Adrenal gland (tissue), 12 donors: ENCODE measurements around the gene OLFM3. TPM values are rescaled to one million over a fixed set of nuclear protein-coding genes. Genes with fewer than 3 reads are reported as not detected.

ENCODE experiments used
- DNase-seq, 7 donors: peaks; one replicate each; pipeline ENCODE4 v3.0.0-alpha.2; 2019 to 2020
- H3K27ac ChIP-seq, 5 donors: fragments of 200-600 bp; sonication (generic) in 4 of 5; 1 replicate in 3 of 5; 2 replicates in 2 of 5; pipeline versions ENCODE4 v1.5.1 to v1.8.0; 2016 to 2020; ENCODE audit warnings: mild to moderate bottlenecking in 1 of 5
- H3K27me3 ChIP-seq: fragments of 200-600 bp; 2 replicates; pipeline ENCODE4 v1.8.0; 2021
- H3K36me3 ChIP-seq, 2 donors: fragments of 200-600 bp; replicated peaks in 1 of 2; 1 replicate in 1 of 2; 2 replicates in 1 of 2; pipeline versions ENCODE4 v1.5.1 to v1.8.0; 2018 to 2022
- H3K4me1 ChIP-seq, 2 donors: fragments of 200-600 bp; replicated peaks in 1 of 2; 1 replicate in 1 of 2; 2 replicates in 1 of 2; pipeline versions ENCODE4 v1.5.1 to v1.8.0; 2018 to 2021
- H3K4me3 ChIP-seq, 4 donors: fragments of 200-600 bp; sonication (generic) in 3 of 4; one replicate each; pipeline ENCODE4 v1.5.1; 2016 to 2018
- H3K9me3 ChIP-seq, 3 donors: fragments of 200-600 bp; sonication (generic) in 1 of 3; replicated peaks in 1 of 3; 1 replicate in 2 of 3; 2 replicates in 1 of 3; pipeline versions ENCODE4 v1.5.1 to v1.8.0; 2016 to 2021
- POLR2A ChIP-seq, 2 donors: fragments of 450-650 bp; IDR thresholded peaks; one replicate each; pipeline ENCODE4 v1.6.1; 2017; ENCODE audit warnings: antibody characterized with exemption in 2 of 2, mild to moderate bottlenecking in 2 of 2, moderate library complexity in 1 of 2
- WGBS, 4 donors: extraction: QIAGEN DNeasy Blood & Tissue Kit in 2 of 4; methylation state at CpG; one replicate each; pipeline versions ENCODE4 v1.1.5 to v1.1.7; 2013 to 2017; 5-methylcytosine and 5-hydroxymethylcytosine counted together
- intact Hi-C, 2 donors: fragments of 100-400 bp; cut with DNase I; formaldehyde crosslinking; loops; one replicate each; pipeline versions ENCODE4 v1.14.1 to v1.15.0; 2022 to 2023
- polyA plus RNA-seq, 3 donors: library from polyadenylated mRNA; stranded (reverse); fragments of 200-250 nt in 2 of 3; fragments of 350-450 nt in 1 of 3; fragmentation: Illumina TruSeq in 1 of 3; extraction: RNeasy Lipid Tissue Mini Kit (QIAGEN cat#74804) in 1 of 3; gene quantifications; one replicate each; pipeline ENCODE4 v1.2.3, GENCODE V29; 2013 to 2014
- small RNA-seq, 2 donors: library from RNA; depleted of rRNA; stranded (forward); fragments of <200 nt; gene quantifications; one replicate each; pipeline ENCODE3, GENCODE V24; 2016
- total RNA-seq, 9 donors: library from RNA; depleted of rRNA in 4 of 9; stranded (reverse); fragments of >200 nt in 4 of 9; fragments of 120-200 nt in 1 of 9; fragmentation: NEBNext Ultra II Directional in 1 of 9; extraction: Animal tissue kit (Norgen Biotek cat#: 25700) in 1 of 9; gene quantifications; one replicate each; pipeline versions ENCODE4 v1.1.0 to v1.2.4, GENCODE V29; 2013 to 2023
- TF ChIP-seq, protein P1 (sequence below), 6 experiments: fragments of 450-650 bp in 4 of 6; fragments of 200-600 bp in 2 of 6; sonication (generic) in 1 of 6; IDR thresholded peaks; 1 replicate in 5 of 6; 2 replicates in 1 of 6; pipeline versions ENCODE4 v1.5.1 to v1.8.0; 2016 to 2021; ENCODE audit warnings: antibody characterized with exemption in 6 of 6, mild to moderate bottlenecking in 2 of 6, moderate library complexity in 1 of 6
- donor health status: healthy with polysubstance abuse.
- donor health status: Bipolar disorder and iron deficiency.
- donor health status: DM: yes; HTN: yes; CAD: no.
- donor health status: DM: no; HTN: no; CAD: no.
- donor health status: DM: no; HTN: no; CAD: no.
- donor health status: DM: yes; HTN: yes; CAD: no.

Gene OLFM3
- total and polyA plus RNA-seq, 12 donors, result 0.07 to 1.5 (median 0.26) TPM; not detected in 6

DNA sequence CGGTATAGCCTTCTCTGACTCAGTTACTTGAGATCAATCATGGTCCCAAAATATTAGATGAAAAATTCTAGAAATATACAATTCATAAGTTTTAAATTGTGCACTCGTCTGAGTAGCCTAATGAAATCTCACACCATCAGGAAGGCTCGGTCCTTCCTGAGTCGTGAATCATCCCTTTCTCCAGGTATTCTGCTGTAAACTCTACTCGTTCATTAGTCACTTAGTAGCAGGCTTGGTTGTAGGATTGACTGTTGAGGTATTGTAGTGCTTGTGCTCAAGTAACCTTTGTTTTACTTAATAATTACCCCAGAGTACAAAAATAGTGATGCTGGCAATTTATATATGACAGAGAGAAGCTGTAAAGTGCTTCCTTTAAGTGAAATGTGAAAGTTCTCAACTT, 238.7 kb downstream of the OLFM3 start:
- Histone ChIP-seq H3K4me1 (no peaks in the 10 kb centered on the region), H3K36me3 (no peaks in the 10 kb centered on the region), H3K9me3 (no peaks in the 10 kb centered on the region), H3K4me3 (no peak overlapping the region), H3K27ac (no peak overlapping the region), H3K27me3 (no peaks in the 10 kb centered on the region)
- DNase-seq, result no peak
- intact Hi-C loops, result no loop called here
- 47 to 79% (median 76%) methylated on average over 5 of the region's 5 CpGs for WGBS, 4 donors
- TF ChIP-seq, protein P1, sequence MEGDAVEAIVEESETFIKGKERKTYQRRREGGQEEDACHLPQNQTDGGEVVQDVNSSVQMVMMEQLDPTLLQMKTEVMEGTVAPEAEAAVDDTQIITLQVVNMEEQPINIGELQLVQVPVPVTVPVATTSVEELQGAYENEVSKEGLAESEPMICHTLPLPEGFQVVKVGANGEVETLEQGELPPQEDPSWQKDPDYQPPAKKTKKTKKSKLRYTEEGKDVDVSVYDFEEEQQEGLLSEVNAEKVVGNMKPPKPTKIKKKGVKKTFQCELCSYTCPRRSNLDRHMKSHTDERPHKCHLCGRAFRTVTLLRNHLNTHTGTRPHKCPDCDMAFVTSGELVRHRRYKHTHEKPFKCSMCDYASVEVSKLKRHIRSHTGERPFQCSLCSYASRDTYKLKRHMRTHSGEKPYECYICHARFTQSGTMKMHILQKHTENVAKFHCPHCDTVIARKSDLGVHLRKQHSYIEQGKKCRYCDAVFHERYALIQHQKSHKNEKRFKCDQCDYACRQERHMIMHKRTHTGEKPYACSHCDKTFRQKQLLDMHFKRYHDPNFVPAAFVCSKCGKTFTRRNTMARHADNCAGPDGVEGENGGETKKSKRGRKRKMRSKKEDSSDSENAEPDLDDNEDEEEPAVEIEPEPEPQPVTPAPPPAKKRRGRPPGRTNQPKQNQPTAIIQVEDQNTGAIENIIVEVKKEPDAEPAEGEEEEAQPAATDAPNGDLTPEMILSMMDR (IDR thresholded peaks at IDR 0.05), result no peak
- TF ChIP-seq POLR2A (IDR thresholded peaks at IDR 0.05), result no peak

DNA sequence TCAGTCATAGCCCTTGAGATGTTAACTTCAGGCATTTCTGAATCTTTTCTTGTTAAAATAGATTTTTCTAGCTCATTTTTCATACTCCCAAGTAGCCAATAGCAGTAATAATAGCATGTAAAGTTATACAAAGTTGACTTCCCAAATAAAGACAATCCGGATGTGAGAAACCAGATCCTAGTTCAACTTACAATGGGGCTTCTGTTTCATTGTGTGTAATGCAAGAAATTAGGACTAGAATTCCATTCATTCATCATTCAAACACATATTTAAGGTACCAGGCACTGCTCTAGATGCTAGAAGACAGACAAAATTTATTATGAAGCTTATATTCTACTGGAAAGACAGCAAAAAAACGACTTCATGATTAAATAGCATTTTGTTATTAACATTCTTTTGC, 240.3 kb downstream of the OLFM3 start:
- Histone ChIP-seq H3K4me1 (no peaks in the 10 kb centered on the region), H3K36me3 (no peaks in the 10 kb centered on the region), H3K9me3 (no peaks in the 10 kb centered on the region), H3K4me3 (no peak overlapping the region), H3K27me3 (no peaks in the 10 kb centered on the region), H3K27ac (no peak overlapping the region)
- WGBS, 4 donors, result 59 to 70% (median 63%) methylated on average over 2 of the region's 2 CpGs
- no peak for DNase-seq
- intact Hi-C loops, result no loop called here
- TF ChIP-seq, protein P1 (IDR thresholded peaks at IDR 0.05), result no peak
- TF ChIP-seq POLR2A (IDR thresholded peaks at IDR 0.05), result no peak

Small RNAs within 50 kb of the gene (small RNA-seq; reads per million reads assigned to genes)
- gene RNU6-352P, result 0 reads per million in 2 donors
